Right lobe of liver (tissue), 6 donors: ENCODE data around the gene LHX5. TPM values are rescaled to one million over a fixed set of nuclear protein-coding genes. Genes with fewer than 3 reads are reported as not detected.

Experiments
- ATAC-seq, 4 donors: fragments of 200-7000 bp; cut with Tn5 transposase; one replicate each; pipeline ENCODE4 v1.9.1; 2020; ENCODE audit warnings: mild to moderate bottlenecking in 4 of 4, moderate library complexity in 4 of 4
- DNase-seq, 3 donors: peaks; one replicate each; pipeline ENCODE4 v3.0.0-alpha.2; 2020
- H3K27ac ChIP-seq, 3 donors: fragments of 200-600 bp; one replicate each; pipeline ENCODE4 v1.8.0; 2022
- H3K27me3 ChIP-seq, 2 donors: fragments of 200-600 bp; one replicate each; pipeline ENCODE4 v1.8.0; 2022
- H3K36me3 ChIP-seq, 4 donors: fragments of 200-600 bp; sonication (generic) in 1 of 4; one replicate each; pipeline versions ENCODE4 v1.5.1 to v1.8.0; 2017 to 2022; ENCODE audit warnings: control low read depth in 1 of 4
- H3K4me1 ChIP-seq, 4 donors: fragments of 200-600 bp; sonication (generic) in 1 of 4; one replicate each; pipeline versions ENCODE4 v1.5.1 to v1.8.0; 2017 to 2022; ENCODE audit warnings: control low read depth in 1 of 4
- H3K4me3 ChIP-seq, 3 donors: fragments of 200-600 bp; one replicate each; pipeline ENCODE4 v1.8.0; 2022
- H3K9me3 ChIP-seq, 4 donors: fragments of 200-600 bp; sonication (generic) in 1 of 4; one replicate each; pipeline versions ENCODE4 v1.5.1 to v1.8.0; 2017 to 2022; ENCODE audit warnings: control low read depth in 1 of 4
- POLR2A ChIP-seq: fragments of 450-650 bp; IDR thresholded peaks from one replicate; pipeline ENCODE4 v1.6.1; 2017; ENCODE audit warnings: antibody characterized with exemption, mild to moderate bottlenecking
- WGBS: methylation state at CpG from one replicate; pipeline ENCODE4 v1.1.6; 2018; ENCODE audit warnings: low coverage, low lambda C conversion rate; ENCODE audit not compliant: insufficient coverage; ENCODE audit errors: missing lambda C conversion rate; 5-methylcytosine and 5-hydroxymethylcytosine counted together
- intact Hi-C, 2 donors: fragments of 100-400 bp; cut with DNase I; formaldehyde crosslinking; loops; one replicate each; pipeline versions ENCODE4 v1.11.2 to v1.14.1; 2022
- total RNA-seq, 6 experiments: library from RNA; depleted of rRNA in 2 of 6; stranded (reverse); fragments of >200 nt in 2 of 6; fragmentation: NEBNext Ultra II Directional in 3 of 6; extraction: Animal tissue kit (Norgen Biotek cat#: 25700) in 3 of 6; gene quantifications; one replicate each; pipeline versions ENCODE4 v1.1.0 to v1.2.4, GENCODE V29; 2016 to 2023
- TF ChIP-seq, protein P1 (sequence below), 4 donors: fragments of 200-600 bp in 3 of 4; fragments of 450-650 bp in 1 of 4; IDR thresholded peaks; one replicate each; pipeline versions ENCODE4 v1.5.1 to v1.8.0; 2016 to 2022; ENCODE audit warnings: antibody characterized with exemption in 4 of 4, mild to moderate bottlenecking in 2 of 4
- donor health status: DM: no; HTN: yes; CAD: no.
- donor health status: DM: no; HTN: no; CAD: no.
- donor health status: DM: no; HTN: no; CAD: no.
- donor health status: DM: no; HTN: yes; CAD: no.
- donor health status: DM: no; HTN: yes; CAD: no.

LHX5 gene
- total RNA-seq, 6 experiments from 2014 or later = not detected

DNA sequence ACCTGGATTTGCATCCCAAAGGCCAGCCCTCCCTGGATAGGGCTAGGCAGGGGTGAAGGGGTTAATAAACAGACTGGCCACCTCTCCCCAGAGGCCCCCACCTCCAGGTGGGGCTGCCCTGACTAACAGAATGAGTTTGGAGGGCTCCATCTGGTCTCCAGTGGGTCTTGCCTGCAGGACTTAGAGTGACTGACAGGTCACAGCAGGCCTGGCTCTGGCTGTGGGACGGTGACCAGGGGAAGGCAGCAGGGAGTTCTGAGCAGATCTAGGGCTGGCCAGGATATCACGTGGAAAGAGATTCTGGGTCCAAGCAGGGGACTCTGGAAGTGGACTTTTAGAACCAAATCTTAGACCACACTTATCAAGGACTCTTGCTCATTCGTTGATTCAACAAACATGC, 40.9 kb upstream of the LHX5 start:
- TF ChIP-seq POLR2A = no peak
- TF ChIP-seq, protein P1, sequence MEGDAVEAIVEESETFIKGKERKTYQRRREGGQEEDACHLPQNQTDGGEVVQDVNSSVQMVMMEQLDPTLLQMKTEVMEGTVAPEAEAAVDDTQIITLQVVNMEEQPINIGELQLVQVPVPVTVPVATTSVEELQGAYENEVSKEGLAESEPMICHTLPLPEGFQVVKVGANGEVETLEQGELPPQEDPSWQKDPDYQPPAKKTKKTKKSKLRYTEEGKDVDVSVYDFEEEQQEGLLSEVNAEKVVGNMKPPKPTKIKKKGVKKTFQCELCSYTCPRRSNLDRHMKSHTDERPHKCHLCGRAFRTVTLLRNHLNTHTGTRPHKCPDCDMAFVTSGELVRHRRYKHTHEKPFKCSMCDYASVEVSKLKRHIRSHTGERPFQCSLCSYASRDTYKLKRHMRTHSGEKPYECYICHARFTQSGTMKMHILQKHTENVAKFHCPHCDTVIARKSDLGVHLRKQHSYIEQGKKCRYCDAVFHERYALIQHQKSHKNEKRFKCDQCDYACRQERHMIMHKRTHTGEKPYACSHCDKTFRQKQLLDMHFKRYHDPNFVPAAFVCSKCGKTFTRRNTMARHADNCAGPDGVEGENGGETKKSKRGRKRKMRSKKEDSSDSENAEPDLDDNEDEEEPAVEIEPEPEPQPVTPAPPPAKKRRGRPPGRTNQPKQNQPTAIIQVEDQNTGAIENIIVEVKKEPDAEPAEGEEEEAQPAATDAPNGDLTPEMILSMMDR (IDR thresholded peaks at IDR 0.05) = no peak
- intact Hi-C loops = no loop called here
- WGBS = 0% methylated on average over 3 of the region's 3 CpGs
- no peaks in the 10 kb centered on the region for H3K36me3 ChIP-seq
- peaks cover 0 to 6% of the 10 kb centered on the region in 2 donors for H3K27me3 ChIP-seq
- no peak for DNase-seq
- no peaks in the 10 kb centered on the region for H3K9me3 ChIP-seq
- H3K4me3 ChIP-seq = no peak overlapping the region
- no peak for ATAC-seq
- no peak overlapping the region for H3K27ac ChIP-seq
- H3K4me1 ChIP-seq = no peaks in the 10 kb centered on the region

- ATAC-seq = no peak
- no peaks in the 10 kb centered on the region for H3K36me3 ChIP-seq
- intact Hi-C loops = no loop called here
- no peak overlapping the region for H3K27ac ChIP-seq
- H3K4me1 ChIP-seq = no peaks in the 10 kb centered on the region
- H3K4me3 ChIP-seq = no peak overlapping the region
- WGBS = 31% methylated on average over 2 of the region's 2 CpGs
- H3K27me3 ChIP-seq = no peaks in the 10 kb centered on the region
- TF ChIP-seq, protein P1 (IDR thresholded peaks at IDR 0.05) = no peak
- TF ChIP-seq POLR2A = no peak
- no peaks in the 10 kb centered on the region for H3K9me3 ChIP-seq
- no peak for DNase-seq
Observed at GRCh38 chr12:113506867-113507266, 35.2 kb upstream of the LHX5 start.

DNA sequence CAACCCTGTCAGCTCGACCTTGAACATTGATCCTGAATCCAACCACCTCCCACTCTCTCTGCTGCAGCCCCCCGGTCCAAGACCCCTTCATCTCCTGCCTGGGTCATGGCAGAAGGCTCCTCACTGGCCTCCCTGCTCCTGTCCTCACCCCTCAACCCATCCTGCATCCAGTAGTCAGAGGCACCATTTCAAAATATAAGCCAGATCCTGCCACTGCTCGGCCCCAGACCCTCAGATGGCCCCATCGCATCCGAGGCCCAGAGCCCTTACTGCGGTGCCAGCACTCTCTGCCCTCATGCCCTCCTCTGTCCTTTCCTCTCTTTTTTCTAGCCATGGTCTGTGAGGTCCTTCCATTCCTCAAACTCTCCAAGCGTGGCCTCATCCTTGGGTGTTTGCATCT, 34.3 kb upstream of the LHX5 start:
- Histone ChIP-seq H3K27ac (no peak overlapping the region), H3K4me1 (no peaks in the 10 kb centered on the region), H3K27me3 (no peaks in the 10 kb centered on the region), H3K9me3 (no peaks in the 10 kb centered on the region), H3K36me3 (no peaks in the 10 kb centered on the region), H3K4me3 (no peak overlapping the region)
- no peak for TF ChIP-seq POLR2A
- TF ChIP-seq, protein P1 (IDR thresholded peaks at IDR 0.05) = no peak
- WGBS = 28% methylated on average over 7 of the region's 7 CpGs
- intact Hi-C loops = no loop called here
- ATAC-seq (no peak), DNase-seq (no peak)

DNA sequence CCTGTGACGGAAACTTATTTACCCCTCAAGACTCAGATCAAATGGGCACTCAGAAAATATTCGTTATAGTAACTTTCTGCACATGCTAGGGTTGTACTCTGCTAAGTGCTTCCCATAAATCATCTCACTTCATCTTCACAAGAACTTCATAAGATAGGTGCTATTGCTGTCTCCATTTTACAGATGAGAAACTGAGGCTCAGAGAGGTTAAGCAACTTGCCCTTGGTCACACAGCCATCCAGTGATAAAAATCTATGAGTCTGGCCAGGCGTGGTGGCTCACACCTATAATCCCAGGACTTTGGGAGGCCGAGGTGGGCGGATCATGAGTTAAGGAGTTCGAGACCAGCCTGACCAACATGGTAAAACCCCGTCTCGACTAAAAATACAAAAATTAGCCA, 33.2 kb upstream of the LHX5 start:
- no peak overlapping the region for H3K4me3 ChIP-seq
- no peaks in the 10 kb centered on the region for H3K9me3 ChIP-seq
- H3K27me3 ChIP-seq = no peaks in the 10 kb centered on the region
- ATAC-seq (no peak), DNase-seq (no peak)
- H3K4me1 ChIP-seq = no peaks in the 10 kb centered on the region
- WGBS = 57% methylated on average over 8 of the region's 8 CpGs
- H3K36me3 ChIP-seq = no peaks in the 10 kb centered on the region
- TF ChIP-seq, protein P1 (IDR thresholded peaks at IDR 0.05) = no peak
- TF ChIP-seq POLR2A = no peak
- intact Hi-C loops = no loop called here
- no peak overlapping the region for H3K27ac ChIP-seq

DNA sequence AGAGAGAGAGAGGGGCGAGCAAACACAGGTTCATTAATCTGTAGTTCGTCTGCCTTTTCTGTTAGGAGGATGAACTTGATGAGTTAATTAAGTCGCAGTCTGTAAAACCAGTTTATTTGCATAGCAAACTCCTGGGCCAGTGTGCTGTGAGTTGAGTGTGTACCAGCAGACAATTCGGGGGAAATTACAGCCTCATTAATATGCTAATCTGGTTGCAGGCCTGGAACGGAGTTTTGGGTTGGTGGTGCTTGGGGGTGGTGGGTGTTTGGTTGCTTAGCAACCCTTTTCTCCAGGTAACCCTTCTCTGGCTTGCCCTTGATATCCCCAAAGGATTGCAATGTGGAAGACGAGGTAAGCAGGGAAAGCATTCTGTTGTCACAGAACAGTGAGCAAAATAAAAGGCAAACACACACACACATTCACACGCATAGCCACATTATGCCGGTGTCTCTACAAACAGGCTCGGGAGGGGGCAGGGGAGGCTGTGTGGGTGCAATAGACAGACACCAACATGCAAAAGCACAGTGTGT, 29.2 kb upstream of the LHX5 start:
- ATAC-seq = no peak
- Histone ChIP-seq H3K4me1 (no peaks in the 10 kb centered on the region), H3K27ac (no peak overlapping the region), H3K27me3 (no peaks in the 10 kb centered on the region), H3K4me3 (no peak overlapping the region), H3K36me3 (no peaks in the 10 kb centered on the region), H3K9me3 (no peaks in the 10 kb centered on the region)
- intact Hi-C loops = no loop called here
- TF ChIP-seq, protein P1 (IDR thresholded peaks at IDR 0.05) = no peak
- TF ChIP-seq POLR2A = no peak
- 8% methylated on average over 7 of the region's 9 CpGs for WGBS
- no peak for DNase-seq
